Measurements from ENCODE around the gene LIF.

Gene LIF

GRCh38 chr22:30212363-30212995 is 34.1 kb downstream of the LIF start:
- no peak overlapping the region for H3K27ac ChIP-seq (ENCODE audit: low read depth, low read length)
- H3K9ac ChIP-seq (ENCODE audit: low read depth, low read length): no peak overlapping the region
- no peaks in the 10 kb centered on the region for H3K27me3 ChIP-seq (ENCODE audit: insufficient read depth, low read length)
- WGBS: 80% methylated on average over 5 of the region's 5 CpGs
- no peaks in the 10 kb centered on the region for H3K9me3 ChIP-seq (ENCODE audit: insufficient read depth, low read depth, low read length)
- peaks cover 19% of the 10 kb centered on the region; the same call in 1 of the 2 replicates for H3K4me1 ChIP-seq (ENCODE audit: insufficient read depth, low read length)
- no peak overlapping the region for H3K4me3 ChIP-seq (ENCODE audit: low read length)
- H3K36me3 ChIP-seq (ENCODE audit: insufficient read depth, low read length): no peaks in the 10 kb centered on the region

GRCh38 chr22:30211124-30211820 is 35.3 kb downstream of the LIF start:
- no peak overlapping the region for H3K9ac ChIP-seq (ENCODE audit: low read depth, low read length)
- no peaks in the 10 kb centered on the region for H3K36me3 ChIP-seq (ENCODE audit: insufficient read depth, low read length)

GRCh38 chr22:30210235-30210909 is 36.2 kb downstream of the LIF start:
- H3K9me3 ChIP-seq (ENCODE audit: insufficient read depth, low read depth, low read length): no peaks in the 10 kb centered on the region
- no peaks in the 10 kb centered on the region for H3K27me3 ChIP-seq (ENCODE audit: insufficient read depth, low read length)
- H3K9ac ChIP-seq (ENCODE audit: low read depth, low read length): no peak overlapping the region
- no peak overlapping the region for H3K4me3 ChIP-seq (ENCODE audit: low read length)
- no peaks in the 10 kb centered on the region for H3K36me3 ChIP-seq (ENCODE audit: insufficient read depth, low read length)
- H3K27ac ChIP-seq (ENCODE audit: low read depth, low read length): no peak overlapping the region
- peaks cover 24% of the 10 kb centered on the region; the same call in 1 of the 2 replicates for H3K4me1 ChIP-seq (ENCODE audit: insufficient read depth, low read length)
- 74% methylated on average over 19 of the region's 19 CpGs for WGBS

More at GRCh38 chr22:30211124-30211820, 35.3 kb downstream of the LIF start:
- H3K4me1 ChIP-seq (ENCODE audit: insufficient read depth, low read length): peaks cover 24% of the 10 kb centered on the region; the same call in 1 of the 2 replicates
- no peak overlapping the region for H3K4me3 ChIP-seq (ENCODE audit: low read length)
- H3K9me3 ChIP-seq (ENCODE audit: insufficient read depth, low read depth, low read length): no peaks in the 10 kb centered on the region
- no peak overlapping the region for H3K27ac ChIP-seq (ENCODE audit: low read depth, low read length)
- WGBS: 92% methylated on average over 15 of the region's 18 CpGs
- no peaks in the 10 kb centered on the region for H3K27me3 ChIP-seq (ENCODE audit: insufficient read depth, low read length)

GRCh38 chr22:30209642-30210041 is 36.9 kb downstream of the LIF start:
- peaks cover 23% of the 10 kb centered on the region; the same call in 1 of the 2 replicates for H3K4me1 ChIP-seq (ENCODE audit: insufficient read depth, low read length)
- H3K27ac ChIP-seq (ENCODE audit: low read depth, low read length): no peak overlapping the region
- no peak overlapping the region for H3K4me3 ChIP-seq (ENCODE audit: low read length)
- no peaks in the 10 kb centered on the region for H3K9me3 ChIP-seq (ENCODE audit: insufficient read depth, low read depth, low read length)
- 94% methylated on average over 6 of the region's 6 CpGs for WGBS
- H3K27me3 ChIP-seq (ENCODE audit: insufficient read depth, low read length): no peaks in the 10 kb centered on the region
- H3K36me3 ChIP-seq (ENCODE audit: insufficient read depth, low read length): no peaks in the 10 kb centered on the region
- H3K9ac ChIP-seq (ENCODE audit: low read depth, low read length): no peak overlapping the region

- 73% methylated on average over 26 of the region's 26 CpGs for WGBS
- peaks cover 20% of the 10 kb centered on the region; the same call in 1 of the 2 replicates for H3K4me1 ChIP-seq (ENCODE audit: insufficient read depth, low read length)
These were observed 37.6 kb downstream of the LIF start for GRCh38 chr22:30208631-30209603.

GRCh38 chr22:30206944-30207343 is 39.6 kb downstream of the LIF start:
- H3K9me3 ChIP-seq (ENCODE audit: insufficient read depth, low read depth, low read length): no peaks in the 10 kb centered on the region
- no peak overlapping the region for H3K27ac ChIP-seq (ENCODE audit: low read depth, low read length)
- no peak overlapping the region for H3K4me3 ChIP-seq (ENCODE audit: low read length)
- WGBS: 46% methylated on average over 16 of the region's 16 CpGs
- H3K9ac ChIP-seq (ENCODE audit: low read depth, low read length): no peak overlapping the region
- H3K36me3 ChIP-seq (ENCODE audit: insufficient read depth, low read length): no peaks in the 10 kb centered on the region
- H3K27me3 ChIP-seq (ENCODE audit: insufficient read depth, low read length): no peaks in the 10 kb centered on the region
- H3K4me1 ChIP-seq (ENCODE audit: insufficient read depth, low read length): peaks cover 20% of the 10 kb centered on the region; the same call in 1 of the 2 replicates

More at GRCh38 chr22:30208631-30209603, 37.6 kb downstream of the LIF start:
- H3K4me3 ChIP-seq (ENCODE audit: low read length): no peak overlapping the region
- no peak overlapping the region for H3K27ac ChIP-seq (ENCODE audit: low read depth, low read length)
- no peaks in the 10 kb centered on the region for H3K27me3 ChIP-seq (ENCODE audit: insufficient read depth, low read length)
- no peaks in the 10 kb centered on the region for H3K36me3 ChIP-seq (ENCODE audit: insufficient read depth, low read length)
- H3K9ac ChIP-seq (ENCODE audit: low read depth, low read length): no peak overlapping the region
- H3K9me3 ChIP-seq (ENCODE audit: insufficient read depth, low read depth, low read length): no peaks in the 10 kb centered on the region

GRCh38 chr22:30205281-30206115 is 41.1 kb downstream of the LIF start:
- Histone ChIP-seq H3K9me3 (ENCODE audit: insufficient read depth, low read depth, low read length) (no peaks in the 10 kb centered on the region), H3K27ac (ENCODE audit: low read depth, low read length) (no peak overlapping the region), H3K36me3 (ENCODE audit: insufficient read depth, low read length) (no peaks in the 10 kb centered on the region), H3K9ac (ENCODE audit: low read depth, low read length) (no peak overlapping the region), H3K4me3 (ENCODE audit: low read length) (no peak overlapping the region), H3K27me3 (ENCODE audit: insufficient read depth, low read length) (no peaks in the 10 kb centered on the region), H3K4me1 (ENCODE audit: insufficient read depth, low read length) (peaks cover 19% of the 10 kb centered on the region; the same call in 1 of the 2 replicates)
- 90% methylated on average over 25 of the region's 25 CpGs for WGBS

GRCh38 chr22:30204742-30205111 is 41.8 kb downstream of the LIF start:
- WGBS: 94% methylated on average over 8 of the region's 10 CpGs
- Histone ChIP-seq H3K9me3 (ENCODE audit: insufficient read depth, low read depth, low read length) (no peaks in the 10 kb centered on the region), H3K9ac (ENCODE audit: low read depth, low read length) (no peak overlapping the region), H3K4me1 (ENCODE audit: insufficient read depth, low read length) (peaks cover 15% of the 10 kb centered on the region; the same call in 1 of the 2 replicates), H3K27me3 (ENCODE audit: insufficient read depth, low read length) (no peaks in the 10 kb centered on the region), H3K27ac (ENCODE audit: low read depth, low read length) (no peak overlapping the region), H3K36me3 (ENCODE audit: insufficient read depth, low read length) (no peaks in the 10 kb centered on the region), H3K4me3 (ENCODE audit: low read length) (no peak overlapping the region)

GRCh38 chr22:30204015-30204741 is 42.4 kb downstream of the LIF start:
- 90% methylated on average over 7 of the region's 7 CpGs for WGBS

More at GRCh38 chr22:30204015-30204741, 42.4 kb downstream of the LIF start:
- peaks cover 15% of the 10 kb centered on the region; the same call in 1 of the 2 replicates for H3K4me1 ChIP-seq (ENCODE audit: insufficient read depth, low read length)
- no peak overlapping the region for H3K27ac ChIP-seq (ENCODE audit: low read depth, low read length)
- H3K27me3 ChIP-seq (ENCODE audit: insufficient read depth, low read length): no peaks in the 10 kb centered on the region
- H3K36me3 ChIP-seq (ENCODE audit: insufficient read depth, low read length): no peaks in the 10 kb centered on the region
- H3K4me3 ChIP-seq (ENCODE audit: low read length): no peak overlapping the region
- H3K9me3 ChIP-seq (ENCODE audit: insufficient read depth, low read depth, low read length): no peaks in the 10 kb centered on the region
- H3K9ac ChIP-seq (ENCODE audit: low read depth, low read length): no peak overlapping the region
